Measurements from ENCODE around the gene FBXO27. TPM values are rescaled to one million over a fixed set of nuclear protein-coding genes. Genes with fewer than 3 reads are reported as not detected.

The FBXO27 gene
- total RNA-seq, 1 experiment from 2014 or later = 18.9 TPM

DNA sequence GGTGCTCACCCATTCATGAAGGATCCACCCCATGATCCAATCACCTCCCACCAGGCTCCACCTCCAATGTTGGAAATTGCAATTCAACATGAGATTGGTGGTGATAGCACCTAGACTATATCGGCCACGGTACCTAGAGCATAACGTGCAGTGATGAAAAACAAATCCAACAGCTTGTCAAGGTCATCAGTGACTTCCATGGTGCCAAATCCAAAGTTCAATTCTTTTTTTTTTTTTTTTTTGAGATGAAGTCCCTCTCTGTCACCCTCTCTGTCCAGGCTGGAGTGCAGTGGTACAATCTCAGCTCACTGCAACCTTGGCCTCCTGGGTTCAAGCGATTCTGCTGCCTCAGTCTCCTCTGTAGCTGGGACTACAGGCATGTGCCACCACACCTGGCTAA lies 34.8 kb upstream of the FBXO27 start (continued):
- TF ChIP-seq, protein P1, sequence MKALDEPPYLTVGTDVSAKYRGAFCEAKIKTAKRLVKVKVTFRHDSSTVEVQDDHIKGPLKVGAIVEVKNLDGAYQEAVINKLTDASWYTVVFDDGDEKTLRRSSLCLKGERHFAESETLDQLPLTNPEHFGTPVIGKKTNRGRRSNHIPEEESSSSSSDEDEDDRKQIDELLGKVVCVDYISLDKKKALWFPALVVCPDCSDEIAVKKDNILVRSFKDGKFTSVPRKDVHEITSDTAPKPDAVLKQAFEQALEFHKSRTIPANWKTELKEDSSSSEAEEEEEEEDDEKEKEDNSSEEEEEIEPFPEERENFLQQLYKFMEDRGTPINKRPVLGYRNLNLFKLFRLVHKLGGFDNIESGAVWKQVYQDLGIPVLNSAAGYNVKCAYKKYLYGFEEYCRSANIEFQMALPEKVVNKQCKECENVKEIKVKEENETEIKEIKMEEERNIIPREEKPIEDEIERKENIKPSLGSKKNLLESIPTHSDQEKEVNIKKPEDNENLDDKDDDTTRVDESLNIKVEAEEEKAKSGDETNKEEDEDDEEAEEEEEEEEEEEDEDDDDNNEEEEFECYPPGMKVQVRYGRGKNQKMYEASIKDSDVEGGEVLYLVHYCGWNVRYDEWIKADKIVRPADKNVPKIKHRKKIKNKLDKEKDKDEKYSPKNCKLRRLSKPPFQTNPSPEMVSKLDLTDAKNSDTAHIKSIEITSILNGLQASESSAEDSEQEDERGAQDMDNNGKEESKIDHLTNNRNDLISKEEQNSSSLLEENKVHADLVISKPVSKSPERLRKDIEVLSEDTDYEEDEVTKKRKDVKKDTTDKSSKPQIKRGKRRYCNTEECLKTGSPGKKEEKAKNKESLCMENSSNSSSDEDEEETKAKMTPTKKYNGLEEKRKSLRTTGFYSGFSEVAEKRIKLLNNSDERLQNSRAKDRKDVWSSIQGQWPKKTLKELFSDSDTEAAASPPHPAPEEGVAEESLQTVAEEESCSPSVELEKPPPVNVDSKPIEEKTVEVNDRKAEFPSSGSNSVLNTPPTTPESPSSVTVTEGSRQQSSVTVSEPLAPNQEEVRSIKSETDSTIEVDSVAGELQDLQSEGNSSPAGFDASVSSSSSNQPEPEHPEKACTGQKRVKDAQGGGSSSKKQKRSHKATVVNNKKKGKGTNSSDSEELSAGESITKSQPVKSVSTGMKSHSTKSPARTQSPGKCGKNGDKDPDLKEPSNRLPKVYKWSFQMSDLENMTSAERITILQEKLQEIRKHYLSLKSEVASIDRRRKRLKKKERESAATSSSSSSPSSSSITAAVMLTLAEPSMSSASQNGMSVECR (CRISPR knock-in tag; IDR thresholded peaks at IDR 0.05; ENCODE audit: borderline replicate concordance) = no peak
- no peak for TF ChIP-seq TEAD4 (CRISPR knock-in tag; IDR thresholded peaks at IDR 0.05)

DNA sequence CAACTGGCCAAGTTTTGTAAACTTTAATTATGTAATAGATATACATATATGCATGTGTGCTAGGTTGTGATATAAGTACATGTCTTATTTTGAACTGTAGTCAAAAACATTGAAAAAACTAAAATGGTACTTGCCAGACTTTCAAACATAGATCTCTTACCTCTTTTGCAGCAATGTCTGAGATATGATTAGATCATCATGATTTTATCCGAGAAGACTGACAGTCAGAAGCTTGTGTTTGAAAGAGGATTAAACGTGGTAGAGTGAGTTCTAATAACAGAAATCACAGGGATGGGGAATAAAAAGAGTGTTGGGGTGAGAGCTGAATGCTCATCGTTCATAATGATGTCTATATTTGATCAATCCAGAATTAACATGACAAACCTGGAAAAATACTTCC lies 33.6 kb upstream of the FBXO27 start:
- Mint-ChIP-seq H3K36me3 (no peaks in the 10 kb centered on the region), H3K27ac (no peak overlapping the region), H3K4me1 (no peaks in the 10 kb centered on the region), H3K27me3 (ENCODE audit: low read depth) (peaks cover 8% of the 10 kb centered on the region), H3K9me3 (peaks cover 12% of the 10 kb centered on the region), H3K4me3 (no peak overlapping the region)
- DNase-seq (ENCODE audit: low spot score) (no peak), ATAC-seq (no peak)
- CTCF ChIA-PET = no interaction called here
- POLR2A ChIA-PET = interaction anchor here (0.7 kb wide), 1 partner anchor 44 kb away, joined by 3 read pairs; no protein-coding TSS in a partner anchor
- TF ChIP-seq SMAD3 (CRISPR knock-in tag; IDR thresholded peaks at IDR 0.05; ENCODE audit: borderline replicate concordance) = no peak
- TF ChIP-seq MYBL2 (CRISPR knock-in tag; IDR thresholded peaks at IDR 0.05) = no peak
- no peak for TF ChIP-seq ELF4 (CRISPR knock-in tag; IDR thresholded peaks at IDR 0.05; ENCODE audit: low read depth)
- no peak for TF ChIP-seq TEAD4 (CRISPR knock-in tag; IDR thresholded peaks at IDR 0.05)
- TF ChIP-seq, protein P2, sequence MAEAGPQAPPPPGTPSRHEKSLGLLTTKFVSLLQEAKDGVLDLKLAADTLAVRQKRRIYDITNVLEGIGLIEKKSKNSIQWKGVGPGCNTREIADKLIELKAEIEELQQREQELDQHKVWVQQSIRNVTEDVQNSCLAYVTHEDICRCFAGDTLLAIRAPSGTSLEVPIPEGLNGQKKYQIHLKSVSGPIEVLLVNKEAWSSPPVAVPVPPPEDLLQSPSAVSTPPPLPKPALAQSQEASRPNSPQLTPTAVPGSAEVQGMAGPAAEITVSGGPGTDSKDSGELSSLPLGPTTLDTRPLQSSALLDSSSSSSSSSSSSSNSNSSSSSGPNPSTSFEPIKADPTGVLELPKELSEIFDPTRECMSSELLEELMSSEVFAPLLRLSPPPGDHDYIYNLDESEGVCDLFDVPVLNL (CRISPR knock-in tag; IDR thresholded peaks at IDR 0.05; ENCODE audit: borderline replicate concordance, low read depth) = no peak
- no peak for TF ChIP-seq ZNF263 (CRISPR knock-in tag; IDR thresholded peaks at IDR 0.05; ENCODE audit: low read depth)
- TF ChIP-seq RORB (CRISPR knock-in tag; IDR thresholded peaks at IDR 0.05) = no peak
- no peak for TF ChIP-seq SP1 (CRISPR knock-in tag; conservative IDR thresholded peaks at IDR 0.05)
- TF ChIP-seq ETV6 (CRISPR knock-in tag; IDR thresholded peaks at IDR 0.05) = no peak
- no peak for TF ChIP-seq ESRRA (CRISPR knock-in tag; IDR thresholded peaks at IDR 0.05; ENCODE audit: borderline replicate concordance)
- TF ChIP-seq FOXP1 (CRISPR knock-in tag; IDR thresholded peaks at IDR 0.05; ENCODE audit: borderline replicate concordance) = no peak
- no peak for TF ChIP-seq ZNF423 (CRISPR knock-in tag; IDR thresholded peaks at IDR 0.05)
- TF ChIP-seq, protein P3, sequence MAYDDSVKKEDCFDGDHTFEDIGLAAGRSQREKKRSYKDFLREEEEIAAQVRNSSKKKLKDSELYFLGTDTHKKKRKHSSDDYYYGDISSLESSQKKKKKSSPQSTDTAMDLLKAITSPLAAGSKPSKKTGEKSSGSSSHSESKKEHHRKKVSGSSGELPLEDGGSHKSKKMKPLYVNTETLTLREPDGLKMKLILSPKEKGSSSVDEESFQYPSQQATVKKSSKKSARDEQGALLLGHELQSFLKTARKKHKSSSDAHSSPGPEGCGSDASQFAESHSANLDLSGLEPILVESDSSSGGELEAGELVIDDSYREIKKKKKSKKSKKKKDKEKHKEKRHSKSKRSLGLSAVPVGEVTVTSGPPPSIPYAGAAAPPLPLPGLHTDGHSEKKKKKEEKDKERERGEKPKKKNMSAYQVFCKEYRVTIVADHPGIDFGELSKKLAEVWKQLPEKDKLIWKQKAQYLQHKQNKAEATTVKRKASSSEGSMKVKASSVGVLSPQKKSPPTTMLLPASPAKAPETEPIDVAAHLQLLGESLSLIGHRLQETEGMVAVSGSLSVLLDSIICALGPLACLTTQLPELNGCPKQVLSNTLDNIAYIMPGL (CRISPR knock-in tag; IDR thresholded peaks at IDR 0.05) = no peak
- TF ChIP-seq, protein P4, sequence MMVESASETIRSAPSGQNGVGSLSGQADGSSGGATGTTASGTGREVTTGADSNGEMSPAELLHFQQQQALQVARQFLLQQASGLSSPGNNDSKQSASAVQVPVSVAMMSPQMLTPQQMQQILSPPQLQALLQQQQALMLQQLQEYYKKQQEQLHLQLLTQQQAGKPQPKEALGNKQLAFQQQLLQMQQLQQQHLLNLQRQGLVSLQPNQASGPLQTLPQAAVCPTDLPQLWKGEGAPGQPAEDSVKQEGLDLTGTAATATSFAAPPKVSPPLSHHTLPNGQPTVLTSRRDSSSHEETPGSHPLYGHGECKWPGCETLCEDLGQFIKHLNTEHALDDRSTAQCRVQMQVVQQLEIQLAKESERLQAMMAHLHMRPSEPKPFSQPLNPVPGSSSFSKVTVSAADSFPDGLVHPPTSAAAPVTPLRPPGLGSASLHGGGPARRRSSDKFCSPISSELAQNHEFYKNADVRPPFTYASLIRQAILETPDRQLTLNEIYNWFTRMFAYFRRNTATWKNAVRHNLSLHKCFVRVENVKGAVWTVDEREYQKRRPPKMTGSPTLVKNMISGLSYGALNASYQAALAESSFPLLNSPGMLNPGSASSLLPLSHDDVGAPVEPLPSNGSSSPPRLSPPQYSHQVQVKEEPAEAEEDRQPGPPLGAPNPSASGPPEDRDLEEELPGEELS (CRISPR knock-in tag; IDR thresholded peaks at IDR 0.05) = no peak
- TF ChIP-seq, protein P5, sequence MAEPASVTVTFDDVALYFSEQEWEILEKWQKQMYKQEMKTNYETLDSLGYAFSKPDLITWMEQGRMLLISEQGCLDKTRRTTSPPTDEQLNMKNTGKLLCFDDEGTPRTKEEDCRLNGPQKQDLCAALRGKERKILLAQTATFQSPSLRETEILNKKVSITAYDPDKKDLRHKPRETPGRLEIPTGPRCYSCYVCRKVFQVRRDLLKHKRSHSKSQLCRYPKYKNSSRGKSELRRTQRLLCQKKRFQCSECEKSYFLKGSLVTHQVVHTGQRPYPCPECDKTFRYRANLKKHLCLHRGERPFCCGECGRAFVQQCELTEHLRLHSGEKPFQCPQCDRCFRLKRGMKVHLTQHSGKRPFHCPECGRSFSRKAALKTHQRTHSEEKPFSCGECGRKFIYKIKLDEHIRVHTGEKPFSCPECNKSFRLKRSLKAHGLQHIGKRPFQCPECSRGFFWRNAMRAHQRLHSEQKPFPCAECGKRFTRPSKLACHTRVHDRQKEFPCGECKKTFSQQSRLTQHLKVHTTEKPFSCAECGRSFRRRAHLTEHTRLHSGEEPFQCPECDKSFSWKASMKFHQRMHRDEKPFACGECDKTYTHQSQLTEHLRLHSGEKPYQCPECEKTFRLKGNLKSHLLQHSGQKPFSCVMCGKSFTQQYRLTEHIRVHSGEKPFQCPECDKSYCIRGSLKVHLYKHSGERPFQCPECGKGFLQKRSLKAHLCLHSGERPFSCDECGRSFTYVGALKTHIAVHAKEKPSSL (CRISPR knock-in tag; conservative IDR thresholded peaks at IDR 0.05) = no peak
- TF ChIP-seq, protein P6, sequence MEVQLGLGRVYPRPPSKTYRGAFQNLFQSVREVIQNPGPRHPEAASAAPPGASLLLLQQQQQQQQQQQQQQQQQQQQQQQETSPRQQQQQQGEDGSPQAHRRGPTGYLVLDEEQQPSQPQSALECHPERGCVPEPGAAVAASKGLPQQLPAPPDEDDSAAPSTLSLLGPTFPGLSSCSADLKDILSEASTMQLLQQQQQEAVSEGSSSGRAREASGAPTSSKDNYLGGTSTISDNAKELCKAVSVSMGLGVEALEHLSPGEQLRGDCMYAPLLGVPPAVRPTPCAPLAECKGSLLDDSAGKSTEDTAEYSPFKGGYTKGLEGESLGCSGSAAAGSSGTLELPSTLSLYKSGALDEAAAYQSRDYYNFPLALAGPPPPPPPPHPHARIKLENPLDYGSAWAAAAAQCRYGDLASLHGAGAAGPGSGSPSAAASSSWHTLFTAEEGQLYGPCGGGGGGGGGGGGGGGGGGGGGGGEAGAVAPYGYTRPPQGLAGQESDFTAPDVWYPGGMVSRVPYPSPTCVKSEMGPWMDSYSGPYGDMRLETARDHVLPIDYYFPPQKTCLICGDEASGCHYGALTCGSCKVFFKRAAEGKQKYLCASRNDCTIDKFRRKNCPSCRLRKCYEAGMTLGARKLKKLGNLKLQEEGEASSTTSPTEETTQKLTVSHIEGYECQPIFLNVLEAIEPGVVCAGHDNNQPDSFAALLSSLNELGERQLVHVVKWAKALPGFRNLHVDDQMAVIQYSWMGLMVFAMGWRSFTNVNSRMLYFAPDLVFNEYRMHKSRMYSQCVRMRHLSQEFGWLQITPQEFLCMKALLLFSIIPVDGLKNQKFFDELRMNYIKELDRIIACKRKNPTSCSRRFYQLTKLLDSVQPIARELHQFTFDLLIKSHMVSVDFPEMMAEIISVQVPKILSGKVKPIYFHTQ (CRISPR knock-in tag; IDR thresholded peaks at IDR 0.05) = no peak
- TF ChIP-seq, protein P7, sequence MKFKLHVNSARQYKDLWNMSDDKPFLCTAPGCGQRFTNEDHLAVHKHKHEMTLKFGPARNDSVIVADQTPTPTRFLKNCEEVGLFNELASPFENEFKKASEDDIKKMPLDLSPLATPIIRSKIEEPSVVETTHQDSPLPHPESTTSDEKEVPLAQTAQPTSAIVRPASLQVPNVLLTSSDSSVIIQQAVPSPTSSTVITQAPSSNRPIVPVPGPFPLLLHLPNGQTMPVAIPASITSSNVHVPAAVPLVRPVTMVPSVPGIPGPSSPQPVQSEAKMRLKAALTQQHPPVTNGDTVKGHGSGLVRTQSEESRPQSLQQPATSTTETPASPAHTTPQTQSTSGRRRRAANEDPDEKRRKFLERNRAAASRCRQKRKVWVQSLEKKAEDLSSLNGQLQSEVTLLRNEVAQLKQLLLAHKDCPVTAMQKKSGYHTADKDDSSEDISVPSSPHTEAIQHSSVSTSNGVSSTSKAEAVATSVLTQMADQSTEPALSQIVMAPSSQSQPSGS (CRISPR knock-in tag; IDR thresholded peaks at IDR 0.05; ENCODE audit: borderline replicate concordance, low read depth) = no peak
